HCT116 (cell line): ENCODE measurements around the gene EID2B. TPM values are rescaled to one million over a fixed set of nuclear protein-coding genes. Genes with fewer than 3 reads are reported as not detected.

ENCODE experiments used
- ATAC-seq: fragments of 200-7000 bp; cut with Tn5 transposase; 2 replicates; pipeline ENCODE4 v1.9.1; 2020; ENCODE audit warnings: mild to moderate bottlenecking, moderate library complexity
- BruUV-seq: library from RNA; stranded (reverse); fragments of 400-500 nt; replicated peaks from 2 replicates; lab custom pipeline; 2021; lab: Mats Ljungman, UMichigan
- CTCF ChIA-PET: fragments of 300-600 bp; sonication (Branson Sonifier 250); formaldehyde crosslinking; loops from one replicate; lab custom pipeline; 2021; ENCODE audit warnings: antibody characterized with exemption; lab: Charles Lee
- POLR2A ChIA-PET: fragments of 300-600, 350-600 bp; sonication (Branson Sonifier 250); formaldehyde crosslinking; loops from one replicate; lab custom pipeline; 2021; ENCODE audit warnings: antibody characterized with exemption; lab: Charles Lee
- RAD21 ChIA-PET, 2 experiments: fragments of 300-600 bp; sonication (Branson Sonifier 250); formaldehyde crosslinking; loops; one replicate each; lab custom pipeline; 2023; ENCODE audit warnings: low total read pairs in 2 of 2; ENCODE audit not compliant: uncharacterized antibody in 2 of 2, unreplicated experiment in 2 of 2, low non-redundant PET in 1 of 2; lab: Charles Lee
- DNase-seq: peaks from one replicate; pipeline ENCODE4 v3.0.0-alpha.2; 2010; ENCODE audit warnings: low read depth, low spot score
- H2AFZ ChIP-seq: fragments of 200-600 bp; shearing (Covaris generic), sonication (generic); 2 replicates; pipeline ENCODE4 v1.6.1; 2017; ENCODE audit warnings: low read depth, mixed run types, mixed read lengths, antibody characterized with exemption, low read length; ENCODE audit not compliant: poor library complexity, severe bottlenecking
- H3K27ac ChIP-seq: 2 replicates; pipeline ENCODE4 v1.5.1; 2012; ENCODE audit warnings: low read depth, low read length
- H3K27me3 ChIP-seq: fragments of 200-600 bp; sonication (generic); 2 replicates; pipeline ENCODE4 v1.6.1; 2016; ENCODE audit warnings: mixed run types, low read length, mixed read lengths; ENCODE audit not compliant: insufficient read depth
- H3K36me3 ChIP-seq, 2 experiments: fragments of 200-500 bp in 1 of 2; fragments of 200-600 bp in 1 of 2; sonication (Bioruptor generic) in 1 of 2; sonication (generic) in 1 of 2; 2 replicates each; pipeline versions ENCODE4 v1.5.1 to v1.6.1; 2014 to 2016; ENCODE audit warnings: low read length in 2 of 2, inconsistent platforms in 1 of 2, mixed read lengths in 1 of 2, mixed run types in 1 of 2; ENCODE audit not compliant: insufficient read depth in 2 of 2, control insufficient read depth in 1 of 2
- H3K4me1 ChIP-seq, 2 experiments: fragments of 200-600 bp in 1 of 2; sonication (generic) in 1 of 2; 2 replicates each; pipeline versions ENCODE4 v1.5.1 to v1.6.1; 2012 to 2017; ENCODE audit warnings: low read length in 2 of 2, inconsistent platforms in 1 of 2, mild to moderate bottlenecking in 1 of 2, mixed read lengths in 1 of 2, mixed run types in 1 of 2, moderate library complexity in 1 of 2; ENCODE audit not compliant: insufficient read depth in 2 of 2, control insufficient read depth in 1 of 2
- H3K4me2 ChIP-seq: fragments of 200-600 bp; sonication (generic); 2 replicates; pipeline ENCODE4 v1.6.1; 2017; ENCODE audit warnings: mixed run types, low read length, mixed read lengths
- H3K4me3 ChIP-seq, 2 experiments: fragments of 200-600 bp in 1 of 2; sonication (generic) in 1 of 2; replicated peaks in 1 of 2; 2 replicates each; pipeline ENCODE4 v1.5.1; 2011 to 2016; ENCODE audit warnings: low read length in 2 of 2, control low read depth in 1 of 2, low read depth in 1 of 2, mild to moderate bottlenecking in 1 of 2, mixed read lengths in 1 of 2, mixed run types in 1 of 2
- H3K79me2 ChIP-seq: fragments of 200-600 bp; sonication (generic); 2 replicates; pipeline ENCODE4 v1.6.1; 2017; ENCODE audit warnings: mild to moderate bottlenecking, mixed run types, low read length, moderate library complexity, mixed read lengths; ENCODE audit not compliant: insufficient read depth
- H3K9ac ChIP-seq: fragments of 200-600 bp; sonication (generic); 2 replicates; pipeline ENCODE4 v1.6.1; 2016; ENCODE audit warnings: low read length, mixed read lengths
- H3K9me2 ChIP-seq: fragments of 200-600 bp; sonication (generic), shearing (Covaris generic); 2 replicates; pipeline ENCODE4 v1.6.1; 2017; ENCODE audit warnings: mixed run types, mild to moderate bottlenecking, moderate library complexity; ENCODE audit not compliant: insufficient read depth
- H3K9me3 ChIP-seq, 2 experiments: fragments of 200-500 bp in 1 of 2; fragments of 200-600 bp in 1 of 2; sonication (Bioruptor generic) in 1 of 2; sonication (generic) in 1 of 2; 2 replicates each; pipeline ENCODE4 v1.6.1; 2014 to 2017; ENCODE audit warnings: low read length in 2 of 2, mixed read lengths in 2 of 2, inconsistent platforms in 1 of 2, low read depth in 1 of 2, mild to moderate bottlenecking in 1 of 2, mixed run types in 1 of 2, moderate library complexity in 1 of 2; ENCODE audit not compliant: control insufficient read depth in 1 of 2, insufficient read depth in 1 of 2
- H4K20me1 ChIP-seq: fragments of 200-600 bp; sonication (generic), shearing (Covaris generic); 2 replicates; pipeline ENCODE4 v1.6.1; 2017; ENCODE audit warnings: mixed run types, mild to moderate bottlenecking, moderate library complexity; ENCODE audit not compliant: insufficient read depth
- CBX3 ChIP-seq: IDR thresholded peaks from 2 replicates; pipeline ENCODE4 v1.6.1; 2012; ENCODE audit warnings: low read depth
- ELF1 ChIP-seq: IDR thresholded peaks from 2 replicates; pipeline ENCODE4 v1.6.1; 2012; ENCODE audit warnings: low read depth, borderline replicate concordance
- EZH2 ChIP-seq: fragments of 200-600 bp; sonication (generic); IDR thresholded peaks from 2 replicates; pipeline ENCODE4 v1.6.1; 2017; ENCODE audit warnings: antibody characterized with exemption, mixed run types
- JUND ChIP-seq: IDR thresholded peaks from 2 replicates; pipeline ENCODE4 v1.6.1; 2012
- POLR2A ChIP-seq: IDR thresholded peaks from 2 replicates; pipeline ENCODE4 v1.7.0; 2011; ENCODE audit warnings: borderline replicate concordance; ENCODE audit not compliant: insufficient read depth, insufficient read length; ENCODE audit errors: extremely low read depth
- RAD21 ChIP-seq: IDR thresholded peaks from 2 replicates; pipeline ENCODE4 v1.6.1; 2012; ENCODE audit warnings: low read depth, mild to moderate bottlenecking
- REST ChIP-seq: IDR thresholded peaks from 2 replicates; pipeline ENCODE4 v1.6.1; 2012; ENCODE audit warnings: low read depth
- SIN3A ChIP-seq: IDR thresholded peaks from 2 replicates; pipeline ENCODE4 v1.6.1; 2012; ENCODE audit warnings: low read depth
- ZFX ChIP-seq: fragments of 450-650 bp; IDR thresholded peaks from 2 replicates; pipeline ENCODE4 v1.6.1; 2017
- ZNF274 ChIP-seq: fragments of 200-500 bp; sonication (Bioruptor generic); IDR thresholded peaks from 2 replicates; pipeline ENCODE4 v1.6.1; 2014; ENCODE audit warnings: mild to moderate bottlenecking, low read depth, low read length, inconsistent platforms
- intact Hi-C: fragments of 100-400 bp; cut with micrococcal nuclease; formaldehyde crosslinking; loops from 2 replicates; pipeline ENCODE4 v1.10.0; 2022
- total RNA-seq: library from RNA; stranded (reverse); gene quantifications from one replicate; pipeline ENCODE4 v1.2.1, GENCODE V29; 2021; ENCODE audit not compliant: unreplicated experiment

The EID2B gene
- total RNA-seq, 1 experiment from 2014 or later = 1.2 TPM

- Histone ChIP-seq H3K4me2 (no peak overlapping the region), H3K9me2 (no peaks in the 10 kb centered on the region), H3K4me3 (no peak overlapping the region), H3K27ac (no peak overlapping the region), H3K27me3 (no peaks in the 10 kb centered on the region), H4K20me1 (no peaks in the 10 kb centered on the region), H3K9ac (no peak overlapping the region), H3K36me3 (no peaks in the 10 kb centered on the region), H3K4me1 (peaks cover 0 to 4% of the 10 kb centered on the region in 2 experiments; a peak in 1 of 4 replicates), H2AFZ (no peak overlapping the region), H3K79me2 (no peaks in the 10 kb centered on the region), H3K9me3 (no peaks in the 10 kb centered on the region)
- ChIA-PET RAD21 (no interaction called here), CTCF (no interaction called here), POLR2A (no interaction called here)
- intact Hi-C loops = no loop called here
- DNase-seq (no peak), ATAC-seq (no peak)
- no TSS peak for BruUV-seq
- no peak for TF ChIP-seq POLR2A
- TF ChIP-seq ZFX = no peak
- TF ChIP-seq RAD21 = no peak
- TF ChIP-seq EZH2 = no peak
- TF ChIP-seq SIN3A = no peak
- TF ChIP-seq ZNF274 = no peak
- TF ChIP-seq JUND = no peak
- TF ChIP-seq ELF1 = no peak
- TF ChIP-seq CBX3 = no peak
- no peak for TF ChIP-seq REST
These were observed 32.1 kb downstream of the EID2B start for GRCh38 chr19:39500543-39500942.
